LNCAP (cell line): Measurements from ENCODE around the gene DXO.
"Not testable (repeated sequence)": the region's sequence is repeated elsewhere in the genome, so short reads cannot be mapped to it uniquely, and the experiment has no call there.

ENCODE experiments used
- TF ChIP-seq, protein P1 (sequence below): fragments of 450-650 bp; IDR thresholded peaks from 2 replicates; pipeline ENCODE4 v1.5.1; 2017; ENCODE audit warnings: mild to moderate bottlenecking

The DXO gene

DNA sequence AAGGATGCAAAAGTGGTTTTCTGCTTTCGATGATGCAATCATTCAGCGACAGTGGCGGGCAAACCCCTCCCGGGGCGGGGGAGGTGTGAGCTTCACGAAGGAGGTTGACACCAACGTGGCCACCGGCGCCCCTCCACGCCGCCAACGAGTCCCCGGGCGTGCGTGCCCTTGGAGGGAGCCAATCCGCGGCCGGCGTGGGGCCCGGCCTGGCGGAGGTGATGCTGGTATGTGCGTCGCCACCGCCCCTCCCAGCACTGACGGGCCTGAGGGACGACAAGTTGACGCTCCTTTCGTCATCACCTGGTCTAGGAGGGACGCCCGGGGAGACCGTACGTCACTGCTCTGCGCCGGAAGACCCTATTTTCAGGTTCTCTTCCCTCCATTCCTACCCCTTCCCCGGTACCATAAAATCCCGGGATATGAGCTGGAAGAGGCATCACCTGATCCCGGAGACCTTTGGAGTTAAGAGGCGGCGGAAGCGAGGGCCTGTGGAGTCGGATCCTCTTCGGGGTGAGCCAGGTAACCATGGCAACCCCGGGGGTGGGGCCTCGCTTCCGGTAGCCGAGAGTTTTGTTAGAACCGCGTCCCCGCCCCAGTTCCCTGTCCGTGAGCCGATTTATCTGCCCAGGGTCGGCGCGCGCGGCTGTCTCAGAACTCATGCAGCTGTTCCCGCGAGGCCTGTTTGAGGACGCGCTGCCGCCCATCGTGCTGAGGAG, at the start of gene DXO:
Gene DXO (minus strand): TSS at position 146 of the 716 bp plus-strand sequence. CDS start 463 bp downstream, outside the sequence.
- TF ChIP-seq, protein P1, sequence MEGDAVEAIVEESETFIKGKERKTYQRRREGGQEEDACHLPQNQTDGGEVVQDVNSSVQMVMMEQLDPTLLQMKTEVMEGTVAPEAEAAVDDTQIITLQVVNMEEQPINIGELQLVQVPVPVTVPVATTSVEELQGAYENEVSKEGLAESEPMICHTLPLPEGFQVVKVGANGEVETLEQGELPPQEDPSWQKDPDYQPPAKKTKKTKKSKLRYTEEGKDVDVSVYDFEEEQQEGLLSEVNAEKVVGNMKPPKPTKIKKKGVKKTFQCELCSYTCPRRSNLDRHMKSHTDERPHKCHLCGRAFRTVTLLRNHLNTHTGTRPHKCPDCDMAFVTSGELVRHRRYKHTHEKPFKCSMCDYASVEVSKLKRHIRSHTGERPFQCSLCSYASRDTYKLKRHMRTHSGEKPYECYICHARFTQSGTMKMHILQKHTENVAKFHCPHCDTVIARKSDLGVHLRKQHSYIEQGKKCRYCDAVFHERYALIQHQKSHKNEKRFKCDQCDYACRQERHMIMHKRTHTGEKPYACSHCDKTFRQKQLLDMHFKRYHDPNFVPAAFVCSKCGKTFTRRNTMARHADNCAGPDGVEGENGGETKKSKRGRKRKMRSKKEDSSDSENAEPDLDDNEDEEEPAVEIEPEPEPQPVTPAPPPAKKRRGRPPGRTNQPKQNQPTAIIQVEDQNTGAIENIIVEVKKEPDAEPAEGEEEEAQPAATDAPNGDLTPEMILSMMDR = no peak

DNA sequence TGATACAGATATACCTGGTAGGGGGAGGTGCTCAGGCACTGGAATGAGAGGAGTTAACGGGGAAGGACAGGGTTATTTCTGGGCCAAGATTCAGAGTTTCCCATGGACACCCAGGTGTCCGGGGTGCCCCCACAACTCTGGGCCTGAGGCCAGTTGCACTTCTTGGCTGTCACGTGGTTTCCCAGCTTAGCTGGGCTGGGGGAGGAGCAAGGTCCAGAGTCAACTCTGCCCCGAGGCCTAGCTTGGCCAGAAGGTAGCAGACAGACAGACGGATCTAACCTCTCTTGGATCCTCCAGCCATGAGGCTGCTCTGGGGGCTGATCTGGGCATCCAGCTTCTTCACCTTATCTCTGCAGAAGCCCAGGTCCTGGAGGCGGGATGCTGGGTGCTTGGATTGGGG, 42.6 kb upstream of the DXO start, which contains the start of gene C4B:
Gene C4B (plus strand): TSS at position 249 of the 400 bp plus-strand sequence. CDS start 51 bp downstream, at position 300.
- TF ChIP-seq, protein P1 = not testable (repeated sequence)

DNA sequence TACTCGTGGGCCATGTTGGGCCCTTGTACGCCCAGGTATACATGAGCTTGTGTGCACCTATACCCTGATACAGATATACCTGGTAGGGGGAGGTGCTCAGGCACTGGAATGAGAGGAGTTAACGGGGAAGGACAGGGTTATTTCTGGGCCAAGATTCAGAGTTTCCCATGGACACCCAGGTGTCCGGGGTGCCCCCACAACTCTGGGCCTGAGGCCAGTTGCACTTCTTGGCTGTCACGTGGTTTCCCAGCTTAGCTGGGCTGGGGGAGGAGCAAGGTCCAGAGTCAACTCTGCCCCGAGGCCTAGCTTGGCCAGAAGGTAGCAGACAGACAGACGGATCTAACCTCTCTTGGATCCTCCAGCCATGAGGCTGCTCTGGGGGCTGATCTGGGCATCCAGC, 9.8 kb upstream of the DXO start, which contains the start of gene C4A:
Gene C4A (plus strand): TSS at position 314 of the 400 bp plus-strand sequence. CDS start 51 bp downstream, at position 365.
- TF ChIP-seq, protein P1 = not testable (repeated sequence)

DNA sequence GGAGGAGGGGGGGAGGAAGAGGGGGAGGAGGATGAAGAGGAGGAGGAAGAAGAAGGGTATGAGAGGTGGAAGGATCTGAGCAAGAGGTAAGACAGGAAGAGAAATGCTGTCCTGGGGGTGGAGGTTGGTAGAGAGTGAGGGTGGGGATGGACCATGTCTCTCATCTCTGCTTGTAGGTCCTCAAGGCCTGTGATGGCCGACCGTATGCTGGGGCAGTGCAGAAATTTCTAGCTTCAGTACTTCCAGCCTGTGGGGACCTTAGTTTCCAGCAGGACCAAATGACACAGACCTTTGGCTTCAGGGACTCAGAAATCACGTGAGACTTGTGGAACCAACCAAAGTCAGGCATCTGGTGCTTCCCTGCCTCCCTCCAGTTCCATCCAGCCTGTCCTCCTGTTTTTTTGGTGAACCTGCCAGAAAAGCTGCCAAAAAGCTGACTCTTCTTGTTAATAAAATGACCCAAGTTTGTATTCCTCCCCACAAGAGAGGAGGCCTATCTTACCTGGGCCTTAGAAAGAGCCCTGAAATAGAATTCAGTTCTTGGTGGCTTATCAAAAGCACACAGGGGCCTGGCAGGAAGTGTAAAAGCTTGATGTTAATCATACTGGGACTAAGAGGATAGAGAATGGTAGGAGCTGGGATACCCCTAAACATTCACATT, 7.4 kb upstream of the DXO start:
- TF ChIP-seq, protein P1 = no peak

DNA sequence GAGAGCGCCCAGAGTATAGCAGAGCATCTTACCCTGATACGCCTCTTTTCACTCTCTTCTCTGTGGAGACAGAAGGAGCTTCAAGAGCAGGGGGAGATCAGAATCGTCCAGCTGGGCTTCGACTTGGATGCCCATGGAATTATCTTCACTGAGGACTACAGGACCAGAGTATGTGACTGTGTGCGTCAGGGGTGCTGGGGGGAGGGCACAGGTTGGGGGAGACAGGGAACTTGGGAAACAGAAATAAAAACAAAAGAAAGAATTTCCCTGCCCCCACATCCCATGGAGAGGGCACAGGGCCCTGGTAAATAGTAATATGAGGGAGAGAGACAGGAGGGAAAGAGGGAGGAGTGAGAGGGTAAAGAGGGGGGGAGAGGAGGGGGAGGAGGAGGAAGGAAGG, 6.9 kb upstream of the DXO start:
- TF ChIP-seq, protein P1 = no peak

DNA sequence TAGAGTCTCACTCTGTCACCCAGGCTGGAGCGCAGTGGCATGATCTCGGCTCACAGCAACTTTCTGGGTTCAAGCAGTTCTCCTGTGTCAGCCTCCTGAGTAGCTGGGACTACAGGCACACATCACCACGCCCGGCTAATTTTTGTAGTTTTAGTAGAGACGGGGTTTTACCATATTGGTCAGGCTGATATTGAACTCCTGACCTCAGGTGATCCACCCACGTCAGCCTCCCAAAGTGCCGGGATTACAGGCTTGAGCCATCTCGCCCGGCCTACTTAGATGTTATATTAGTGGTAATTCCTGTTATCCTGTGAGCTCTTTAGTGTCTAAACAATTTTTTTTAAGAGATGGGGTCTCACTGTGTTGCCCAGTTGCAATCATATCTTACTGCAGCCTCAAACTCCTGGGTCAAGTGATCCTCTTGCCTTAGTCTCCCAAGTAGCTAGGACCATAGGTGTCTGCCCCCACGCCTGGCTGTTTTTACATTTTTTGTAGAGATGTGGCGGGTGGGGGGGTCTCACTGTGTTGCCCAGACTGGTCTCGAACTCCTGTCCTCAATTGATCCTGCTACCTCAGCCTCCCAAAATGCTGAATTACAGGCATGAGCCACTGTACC, 6.0 kb upstream of the DXO start:
- TF ChIP-seq, protein P1 = no peak

DNA sequence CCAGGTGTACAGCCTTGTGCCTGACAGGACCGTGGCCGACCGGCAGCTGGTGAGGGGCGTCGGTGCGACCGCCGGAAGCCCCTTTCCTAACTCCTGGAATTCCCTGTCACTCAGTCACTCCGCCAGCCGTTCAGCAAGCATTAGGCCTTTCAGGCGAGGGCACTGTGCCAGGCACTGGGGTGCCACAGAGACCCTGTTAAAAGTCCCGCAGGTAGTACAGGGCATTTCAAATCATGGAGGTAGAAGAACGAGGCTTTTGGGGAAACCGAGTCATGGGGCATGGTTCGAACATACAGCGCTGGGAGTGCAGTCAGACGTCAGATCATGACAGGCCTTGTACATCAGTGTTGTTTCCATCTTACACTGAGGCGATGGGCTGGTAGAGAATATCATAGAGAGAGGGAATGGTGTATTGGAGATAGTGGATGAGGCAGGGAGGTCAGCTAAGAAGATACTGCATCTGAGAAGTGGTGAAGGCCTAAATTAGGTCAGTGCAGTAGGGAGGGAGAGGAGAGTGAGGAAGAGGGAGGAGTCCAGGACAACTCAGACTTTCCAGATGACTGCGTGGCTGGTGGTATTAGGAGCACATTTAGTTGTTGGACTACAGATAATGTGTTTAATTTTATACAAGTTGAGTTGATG, 892 bp upstream of the DXO start:
- TF ChIP-seq, protein P1 = no peak
